Astrocyte of the cerebellum (primary cell): ENCODE measurements around the gene ADSS1.

Experiments used
- DNase-seq: peaks from one replicate; pipeline ENCODE4 v3.0.0-alpha.2; 2011; ENCODE audit warnings: low read depth
- H3K4me3 ChIP-seq: 2 replicates; pipeline ENCODE4 v1.5.1; 2011; ENCODE audit warnings: mild to moderate bottlenecking, low read depth, low read length, moderate library complexity
- in situ Hi-C: cut with HindIII; loops from 2 replicates; pipeline ENCODE4 v1.10.0; 2017; ENCODE audit warnings: low sequenced_read_pairs
- TF ChIP-seq, protein P1 (sequence below): IDR thresholded peaks from 2 replicates; pipeline ENCODE4 v1.5.1; 2012; ENCODE audit warnings: low read length, low read depth, moderate library complexity, mild to moderate bottlenecking; ENCODE audit errors: missing control alignments

Gene ADSS1

DNA sequence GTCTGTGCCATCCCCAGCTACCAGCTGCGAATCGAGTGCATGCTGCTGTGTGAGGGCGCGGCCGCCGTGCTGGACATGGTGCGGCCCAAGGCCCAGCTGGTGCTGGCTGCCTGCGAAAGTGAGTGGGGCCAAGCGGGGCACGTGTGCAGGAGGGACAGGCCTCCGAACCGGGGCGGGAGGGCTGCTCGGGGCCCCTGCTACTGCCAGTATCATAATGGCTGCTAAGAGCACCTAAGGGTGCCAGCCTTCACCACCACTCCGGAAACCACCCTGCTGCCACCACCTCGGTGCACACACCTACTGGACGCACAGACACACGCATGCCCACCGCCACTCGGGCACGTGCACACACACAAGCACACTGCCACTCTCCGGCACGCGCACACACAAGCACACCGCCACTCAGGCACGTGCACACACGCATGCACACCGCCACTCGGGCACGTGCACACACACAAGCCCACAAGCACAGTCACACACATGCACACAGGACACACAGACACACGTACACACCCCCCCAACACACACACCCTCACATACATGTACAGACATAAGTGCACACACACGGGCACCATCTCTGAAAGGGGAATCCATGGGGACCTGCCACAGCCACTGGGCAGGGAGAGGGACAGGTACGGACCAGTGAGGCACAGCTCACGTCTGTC lies 13.8 kb upstream of the ADSS1 start:
- in situ Hi-C loops: no loop called here
- DNase-seq: no peak
- no peak overlapping the region for H3K4me3 ChIP-seq
- TF ChIP-seq, protein P1, sequence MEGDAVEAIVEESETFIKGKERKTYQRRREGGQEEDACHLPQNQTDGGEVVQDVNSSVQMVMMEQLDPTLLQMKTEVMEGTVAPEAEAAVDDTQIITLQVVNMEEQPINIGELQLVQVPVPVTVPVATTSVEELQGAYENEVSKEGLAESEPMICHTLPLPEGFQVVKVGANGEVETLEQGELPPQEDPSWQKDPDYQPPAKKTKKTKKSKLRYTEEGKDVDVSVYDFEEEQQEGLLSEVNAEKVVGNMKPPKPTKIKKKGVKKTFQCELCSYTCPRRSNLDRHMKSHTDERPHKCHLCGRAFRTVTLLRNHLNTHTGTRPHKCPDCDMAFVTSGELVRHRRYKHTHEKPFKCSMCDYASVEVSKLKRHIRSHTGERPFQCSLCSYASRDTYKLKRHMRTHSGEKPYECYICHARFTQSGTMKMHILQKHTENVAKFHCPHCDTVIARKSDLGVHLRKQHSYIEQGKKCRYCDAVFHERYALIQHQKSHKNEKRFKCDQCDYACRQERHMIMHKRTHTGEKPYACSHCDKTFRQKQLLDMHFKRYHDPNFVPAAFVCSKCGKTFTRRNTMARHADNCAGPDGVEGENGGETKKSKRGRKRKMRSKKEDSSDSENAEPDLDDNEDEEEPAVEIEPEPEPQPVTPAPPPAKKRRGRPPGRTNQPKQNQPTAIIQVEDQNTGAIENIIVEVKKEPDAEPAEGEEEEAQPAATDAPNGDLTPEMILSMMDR: no peak

- TF ChIP-seq, protein P1: no peak
- no peak overlapping the region for H3K4me3 ChIP-seq
- in situ Hi-C loops: no loop called here
- DNase-seq: no peak
These were observed 10.9 kb upstream of the ADSS1 start for GRCh38 chr14:104712881-104713734.

DNA sequence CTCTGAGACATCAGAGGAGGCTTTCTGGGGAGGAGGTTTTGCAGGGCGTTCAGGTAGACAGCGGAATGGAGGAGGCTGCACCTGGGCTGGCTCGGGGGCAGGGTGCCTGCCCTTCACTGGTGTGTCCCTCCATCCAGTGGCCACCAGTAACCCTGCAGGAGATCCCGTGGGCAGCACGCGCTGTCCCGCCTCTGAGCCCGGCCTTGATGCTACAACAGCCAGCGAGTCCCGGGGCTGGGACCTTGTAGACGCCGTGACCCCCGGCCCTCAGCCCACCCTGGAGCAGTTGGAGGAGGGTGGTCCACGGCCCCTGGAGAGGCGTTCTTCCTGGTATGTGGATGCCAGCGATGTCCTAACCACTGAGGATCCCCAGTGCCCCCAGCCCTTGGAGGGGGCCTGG lies 10.0 kb upstream of the ADSS1 start:
- DNase-seq: no peak
- TF ChIP-seq, protein P1: no peak
- H3K4me3 ChIP-seq: no peak overlapping the region
- in situ Hi-C loops: no loop called here

DNA sequence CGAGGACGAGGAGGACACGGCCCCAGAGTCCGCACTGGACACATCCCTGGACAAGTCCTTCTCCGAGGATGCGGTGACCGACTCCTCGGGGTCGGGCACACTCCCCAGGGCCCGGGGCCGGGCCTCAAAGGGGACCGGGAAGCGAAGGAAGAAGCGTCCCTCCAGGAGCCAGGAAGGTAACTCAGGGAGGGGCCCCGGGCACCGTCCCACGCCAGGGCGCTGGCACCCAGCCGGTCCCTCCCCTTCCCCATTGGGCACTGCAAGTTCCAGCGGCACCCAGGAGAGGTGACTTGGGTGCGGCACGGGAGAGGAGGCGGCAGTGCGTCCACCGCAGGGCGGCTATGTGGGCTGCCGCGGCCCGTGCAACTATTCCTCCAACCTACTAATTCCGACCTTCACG lies 9.3 kb upstream of the ADSS1 start:
- in situ Hi-C loops: no loop called here
- TF ChIP-seq, protein P1: no peak
- H3K4me3 ChIP-seq: no peak overlapping the region
- no peak for DNase-seq

DNA sequence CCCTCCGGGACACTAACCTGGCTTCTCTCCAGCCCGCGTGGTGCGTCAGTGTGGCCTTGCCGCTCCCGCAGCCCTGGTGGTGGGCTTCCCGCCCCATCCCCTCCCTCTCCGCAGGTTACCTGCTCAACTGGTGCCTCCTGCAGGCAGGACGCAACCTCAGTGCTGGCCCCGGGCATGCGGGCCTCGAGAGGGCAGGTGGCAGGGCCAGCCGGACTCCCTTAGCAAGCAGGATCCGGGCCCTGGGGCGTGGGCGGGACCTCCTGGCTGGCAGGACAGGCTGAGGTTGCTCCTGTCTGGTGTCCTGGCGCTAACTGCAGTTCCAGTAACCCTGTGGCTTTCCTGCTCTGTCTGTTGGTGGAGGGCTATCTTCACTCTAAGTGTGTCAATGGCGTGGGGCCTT lies 8.6 kb upstream of the ADSS1 start:
- no peak for DNase-seq
- H3K4me3 ChIP-seq: no peak overlapping the region
- in situ Hi-C loops: no loop called here
- TF ChIP-seq, protein P1: no peak

GRCh38 chr14:104715871-104716270 lies 8.2 kb upstream of the ADSS1 start:
- H3K4me3 ChIP-seq: no peak overlapping the region
- TF ChIP-seq, protein P1: no peak
- no peak for DNase-seq
- in situ Hi-C loops: no loop called here
